DMS 273 treated with DMSO at 0.1 percent for 48 hours (cell line): ENCODE results near the gene HSH2D.
A peak's percentile ranks its signal among the peaks of the same experiment; 100 is the strongest.

ENCODE experiments used
- DNase-seq: peaks from one replicate; lab custom pipeline; 2025; lab: John Stamatoyannopoulos, UW

The HSH2D gene

GRCh38 chr19:16197622-16198369 lies 54.3 kb downstream of the HSH2D start, which contains the start of gene AP1M1:
Gene AP1M1, plus strand, starts transcription at chr19:16197911. Its CDS starts 116 bp downstream, at chr19:16198027.
- peak; percentile 95 for DNase-seq

- DNase-seq = no peak
Observed at GRCh38 chr19:16198370-16198651, 54.8 kb downstream of the HSH2D start.

DNA sequence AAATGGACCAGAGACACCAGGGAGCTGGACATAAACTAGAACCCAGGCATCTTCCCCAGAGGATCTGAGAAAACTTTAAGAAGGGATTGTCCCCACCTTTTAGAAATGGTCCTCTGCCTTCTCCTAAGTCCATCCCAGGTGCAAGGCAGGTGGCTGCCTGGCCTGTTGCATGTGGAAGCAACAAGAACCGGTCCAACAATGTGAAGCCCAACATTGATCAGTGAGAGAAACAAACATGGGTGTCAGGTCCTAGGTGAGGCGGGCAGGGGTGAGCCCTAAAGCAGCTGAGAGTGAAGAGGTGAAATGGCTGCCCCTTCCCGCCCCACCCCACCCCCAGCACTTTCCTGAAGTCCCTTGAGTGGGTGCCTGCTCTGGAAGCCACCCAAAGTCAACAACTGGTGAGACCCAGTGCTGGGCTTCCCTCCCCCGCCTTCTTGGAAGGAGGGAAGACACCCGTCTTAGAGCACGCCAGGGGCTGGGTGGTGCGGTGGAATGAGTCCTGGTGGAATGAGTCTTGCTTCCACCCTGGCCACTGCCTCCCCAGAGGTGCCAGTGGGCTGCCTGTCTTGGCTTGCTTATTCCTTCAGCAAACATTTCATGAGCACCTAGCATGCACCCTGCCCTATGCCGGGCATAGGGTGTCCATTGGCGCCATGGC lies 55.9 kb downstream of the HSH2D start:
- no peak for DNase-seq

GRCh38 chr19:16200038-16201010 lies 56.8 kb downstream of the HSH2D start:
- no peak for DNase-seq

GRCh38 chr19:16201011-16201391 lies 57.5 kb downstream of the HSH2D start:
- DNase-seq = no peak

DNA sequence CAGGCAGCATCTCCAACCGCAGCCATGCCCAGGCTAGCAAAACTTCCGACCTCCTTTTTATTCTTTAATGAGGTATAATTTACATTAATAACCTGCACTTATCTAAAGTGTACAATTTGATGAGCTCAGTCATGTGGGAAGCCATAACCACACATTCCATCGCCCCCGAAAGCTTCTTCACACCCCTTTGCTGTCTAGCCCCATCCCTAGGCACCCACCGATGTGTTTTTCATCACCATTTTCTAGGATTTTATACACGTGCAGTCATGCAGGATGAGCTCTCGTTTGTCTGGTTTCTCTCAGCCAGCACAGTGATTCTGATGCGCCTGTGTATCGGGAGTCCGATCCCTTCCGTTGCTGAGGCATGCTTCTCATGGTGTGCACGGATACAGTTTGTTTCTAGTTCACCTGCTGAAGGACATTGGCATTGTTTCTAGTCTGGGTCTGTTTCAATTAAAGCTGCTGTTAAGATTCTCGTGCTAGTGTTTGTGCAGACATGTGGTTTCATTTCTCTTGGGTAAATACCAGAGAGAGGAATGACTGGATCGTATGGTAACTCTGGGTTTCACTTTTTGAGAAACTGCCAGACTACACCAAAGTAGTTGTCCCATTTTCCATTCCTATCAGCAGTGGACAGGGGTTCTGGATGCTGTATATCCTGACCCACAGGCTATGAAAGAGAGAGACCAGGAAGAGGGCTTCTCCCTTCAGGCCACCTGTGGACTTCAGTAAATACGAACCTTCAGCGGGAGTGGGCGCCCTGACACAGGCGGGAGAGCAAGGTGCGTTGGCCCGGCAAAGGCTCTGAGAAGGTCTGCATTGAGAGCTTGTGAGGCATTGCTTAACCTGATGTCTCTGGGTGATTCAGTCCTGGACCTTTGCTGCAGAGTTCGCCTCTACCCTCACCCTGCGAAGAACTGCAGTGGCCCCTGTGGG lies 59.1 kb downstream of the HSH2D start:
- no peak for DNase-seq

GRCh38 chr19:16203256-16204004 lies 59.9 kb downstream of the HSH2D start:
- no peak for DNase-seq

DNA sequence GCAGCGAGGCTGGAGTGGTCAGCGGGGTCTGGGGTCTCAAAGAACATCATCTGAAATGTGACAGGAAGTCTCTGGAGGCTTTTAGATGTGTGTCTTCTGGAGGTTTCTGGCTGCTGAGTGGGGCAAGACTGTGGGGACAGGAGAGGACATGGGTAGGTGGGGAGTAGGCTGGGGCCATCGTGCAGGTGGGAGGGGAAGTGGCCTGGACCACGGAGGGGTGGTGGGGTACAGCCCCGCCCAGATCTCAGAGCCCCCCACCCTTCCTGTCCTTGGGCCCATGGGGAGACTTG lies 60.5 kb downstream of the HSH2D start:
- DNase-seq = no peak

- DNase-seq = no peak
Observed at GRCh38 chr19:16205205-16206045, 61.9 kb downstream of the HSH2D start.

GRCh38 chr19:16206046-16206605 lies 62.6 kb downstream of the HSH2D start:
- DNase-seq = no peak

DNA sequence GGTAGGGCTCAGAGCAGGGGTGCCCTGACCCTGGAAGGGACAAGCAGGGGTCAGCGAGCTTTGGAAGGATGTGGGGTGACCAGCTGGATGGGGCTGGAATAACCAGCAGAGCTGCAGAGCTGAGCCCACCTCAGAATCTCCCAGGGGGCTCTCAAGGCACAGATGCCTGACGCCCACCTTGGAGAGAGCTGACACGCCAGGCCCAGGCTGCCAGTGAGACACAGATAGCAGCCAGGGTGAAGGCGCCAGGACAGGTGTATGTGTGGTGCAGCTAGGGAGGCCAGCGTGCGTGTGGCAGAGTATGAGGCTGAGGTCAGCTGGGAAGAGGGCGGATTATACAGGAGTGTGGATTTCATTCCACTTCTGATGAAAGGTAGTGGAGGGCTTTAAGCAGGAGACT lies 63.2 kb downstream of the HSH2D start:
- DNase-seq = no peak

- DNase-seq = no peak
Observed at GRCh38 chr19:16207063-16207462, 63.6 kb downstream of the HSH2D start.

GRCh38 chr19:16207490-16208025 lies 64.1 kb downstream of the HSH2D start:
- DNase-seq = no peak
